Ovary (tissue), 3 donors: ENCODE results near the gene XXYLT1.

Source experiments
- EP300 ChIP-seq: sonication (generic); formaldehyde crosslinking; IDR thresholded peaks from one replicate; pipeline ENCODE4 v1.6.1; 2017; ENCODE audit warnings: antibody characterized with exemption
- POLR2A ChIP-seq: fragments of 450-650 bp; IDR thresholded peaks from one replicate; pipeline ENCODE4 v1.6.1; 2017; ENCODE audit warnings: antibody characterized with exemption, mild to moderate bottlenecking, moderate library complexity
- TF ChIP-seq, protein P1 (sequence below), 3 donors: fragments of 450-650 bp in 2 of 3; fragments of 200-600 bp in 1 of 3; IDR thresholded peaks; one replicate each; pipeline versions ENCODE4 v1.5.1 to v1.8.0; 2016 to 2022; ENCODE audit warnings: antibody characterized with exemption in 3 of 3, mild to moderate bottlenecking in 1 of 3
- donor health status: DM: no; HTN: no; CAD: no.

DNA sequence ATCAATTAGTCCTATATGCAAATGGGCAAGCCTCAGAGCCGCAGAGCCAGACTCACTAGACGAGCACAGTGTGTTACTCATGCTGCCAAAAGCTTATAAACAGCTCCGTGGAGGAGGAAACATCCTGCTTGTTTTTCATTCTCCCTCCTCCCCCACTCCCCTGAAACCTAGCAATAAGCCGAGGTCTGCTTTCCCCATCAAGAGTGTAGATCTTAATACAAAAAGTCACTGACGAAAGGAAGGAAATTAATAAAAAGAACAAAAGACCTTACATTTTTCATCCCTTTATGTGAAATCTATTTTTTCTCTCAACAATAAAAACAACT, 88.5 kb downstream of the XXYLT1 start:
- TF ChIP-seq, protein P1, sequence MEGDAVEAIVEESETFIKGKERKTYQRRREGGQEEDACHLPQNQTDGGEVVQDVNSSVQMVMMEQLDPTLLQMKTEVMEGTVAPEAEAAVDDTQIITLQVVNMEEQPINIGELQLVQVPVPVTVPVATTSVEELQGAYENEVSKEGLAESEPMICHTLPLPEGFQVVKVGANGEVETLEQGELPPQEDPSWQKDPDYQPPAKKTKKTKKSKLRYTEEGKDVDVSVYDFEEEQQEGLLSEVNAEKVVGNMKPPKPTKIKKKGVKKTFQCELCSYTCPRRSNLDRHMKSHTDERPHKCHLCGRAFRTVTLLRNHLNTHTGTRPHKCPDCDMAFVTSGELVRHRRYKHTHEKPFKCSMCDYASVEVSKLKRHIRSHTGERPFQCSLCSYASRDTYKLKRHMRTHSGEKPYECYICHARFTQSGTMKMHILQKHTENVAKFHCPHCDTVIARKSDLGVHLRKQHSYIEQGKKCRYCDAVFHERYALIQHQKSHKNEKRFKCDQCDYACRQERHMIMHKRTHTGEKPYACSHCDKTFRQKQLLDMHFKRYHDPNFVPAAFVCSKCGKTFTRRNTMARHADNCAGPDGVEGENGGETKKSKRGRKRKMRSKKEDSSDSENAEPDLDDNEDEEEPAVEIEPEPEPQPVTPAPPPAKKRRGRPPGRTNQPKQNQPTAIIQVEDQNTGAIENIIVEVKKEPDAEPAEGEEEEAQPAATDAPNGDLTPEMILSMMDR (IDR thresholded peaks at IDR 0.05) = no peak
- TF ChIP-seq POLR2A = no peak
- no peak for TF ChIP-seq EP300
